K562 (cell line): ENCODE results near the gene CYB5RL. TPM values are rescaled to one million over a fixed set of nuclear protein-coding genes. Genes with fewer than 3 reads are reported as not detected.

ENCODE experiments used
- GTF2F1 ChIP-seq: IDR thresholded peaks from 2 replicates; pipeline ENCODE4 v1.6.1; 2011; ENCODE audit warnings: low read depth, low read length, improper control_type of control experiment
- IFI16 ChIP-seq: fragments of 250-450 bp; sonication (Bioruptor Pico); IDR thresholded peaks from 2 replicates; pipeline ENCODE4 v2.1.2; 2022; ENCODE audit warnings: mild to moderate bottlenecking, inconsistent platforms
- L3MBTL2 ChIP-seq: fragments of 450-650 bp; IDR thresholded peaks from 2 replicates; pipeline ENCODE4 v1.6.1; 2016; ENCODE audit warnings: mild to moderate bottlenecking, moderate library complexity
- MCM2 ChIP-seq: fragments of 450-650 bp; IDR thresholded peaks from 2 replicates; pipeline ENCODE4 v1.6.1; 2017; ENCODE audit warnings: low read depth, mild to moderate bottlenecking
- MTA3 ChIP-seq: fragments of 450-650 bp; formaldehyde crosslinking; IDR thresholded peaks from 2 replicates; pipeline ENCODE4 v1.6.1; 2017; ENCODE audit warnings: mild to moderate bottlenecking, borderline replicate concordance
- MTF1 ChIP-seq: fragments of 250-450 bp; sonication (Bioruptor Pico); IDR thresholded peaks from 2 replicates; pipeline ENCODE4 v1.9.0; 2021; ENCODE audit warnings: moderate library complexity, mild to moderate bottlenecking, inconsistent platforms, borderline replicate concordance
- NCOA4 ChIP-seq: fragments of 450-650 bp; IDR thresholded peaks from 2 replicates; pipeline ENCODE4 v1.6.1; 2018; ENCODE audit warnings: mild to moderate bottlenecking; ENCODE audit not compliant: partially characterized antibody
- TAF9B ChIP-seq: fragments of 450-650 bp; IDR thresholded peaks from 2 replicates; pipeline ENCODE4 v1.6.1; 2018; ENCODE audit warnings: mild to moderate bottlenecking; ENCODE audit not compliant: partially characterized antibody
- TCF7L2 ChIP-seq: fragments of 150-350 bp; IDR thresholded peaks from 2 replicates; pipeline ENCODE4 v1.6.1; 2016; ENCODE audit warnings: low read depth, mild to moderate bottlenecking, low read length, moderate library complexity
- TEAD1 ChIP-seq, 2 experiments: fragments of 450-650 bp in 1 of 2; sonication (generic) in 1 of 2; formaldehyde crosslinking; IDR thresholded peaks; 2 replicates each; pipeline versions ENCODE4 v1.4.0 to v1.8.0; 2020 to 2022; ENCODE audit warnings: mild to moderate bottlenecking in 2 of 2, missing genetic modification reagents in 1 of 2
- TEAD2 ChIP-seq: fragments of 450-650 bp; IDR thresholded peaks from 2 replicates; pipeline ENCODE4 v1.6.1; 2016; ENCODE audit warnings: missing genetic modification characterization, control low read depth, missing compliant biosample characterization
- ZBTB7A ChIP-seq: IDR thresholded peaks from 2 replicates; pipeline ENCODE4 v1.6.1; 2011; ENCODE audit warnings: low read depth, mild to moderate bottlenecking, low read length, moderate library complexity, borderline replicate concordance; ENCODE audit not compliant: control insufficient read depth
- ZNF354B ChIP-seq: fragments of 250-450 bp; sonication (Bioruptor Pico); IDR thresholded peaks from 2 replicates; pipeline ENCODE4 v1.4.0; 2020
- polyA plus RNA-seq, 8 experiments: library from polyadenylated mRNA; depleted of rRNA in 4 of 8; stranded (reverse) in 5 of 8; unstranded in 3 of 8; fragments of >200 nt; fragmentation: Nextera tagmentation in 2 of 8; fragmentation: Illumina TruSeq in 1 of 8; extraction: Ambion mirVana in 2 of 8; extraction: Trizol in 1 of 8; gene quantifications; 2 replicates each; pipeline versions ENCODE4 v1.2.1 to v1.2.3, GENCODE V29; 2011 to 2014; ENCODE audit warnings: inconsistent platforms in 1 of 8, missing spikeins in 1 of 8
- total RNA-seq, 7 experiments: library from RNA; depleted of rRNA in 6 of 7; stranded (reverse); fragments of >200 nt in 6 of 7; fragmentation: Illumina TruSeq in 2 of 7; extraction: Trizol in 2 of 7; gene quantifications; 2 replicates each; pipeline versions ENCODE4 v1.2.1 to v1.2.3, GENCODE V29; 2011 to 2021; ENCODE audit warnings: low replicate concordance in 1 of 7
- TF ChIP-seq, protein P1 (sequence below): sonication (generic); formaldehyde crosslinking; IDR thresholded peaks from 2 replicates; pipeline ENCODE4 v1.8.1; 2023; ENCODE audit warnings: mild to moderate bottlenecking, missing genetic modification reagents
- TF ChIP-seq, protein P2 (sequence below), 2 experiments: fragments of 250-450 bp in 1 of 2; fragments of 450-650 bp in 1 of 2; sonication (Bioruptor Pico) in 1 of 2; IDR thresholded peaks; 2 replicates each; pipeline versions ENCODE4 v1.6.1 to v1.8.0; 2016 to 2021; ENCODE audit warnings: mild to moderate bottlenecking in 2 of 2, moderate library complexity in 2 of 2, missing compliant biosample characterization in 1 of 2, missing genetic modification characterization in 1 of 2
- TF ChIP-seq, protein P3 (sequence below): sonication (generic); formaldehyde crosslinking; IDR thresholded peaks from 2 replicates; pipeline ENCODE4 v1.8.0; 2023; ENCODE audit warnings: mild to moderate bottlenecking, missing genetic modification reagents
- TF ChIP-seq, protein P4 (sequence below): sonication (generic); formaldehyde crosslinking; IDR thresholded peaks from 2 replicates; pipeline ENCODE4 v1.9.0; 2022; ENCODE audit warnings: mild to moderate bottlenecking, missing genetic modification reagents
- TF ChIP-seq, protein P5 (sequence below): fragments of 200-800 bp; sonication (Bioruptor generic); IDR thresholded peaks from 2 replicates; pipeline ENCODE4 v1.6.1; 2017; ENCODE audit warnings: missing genetic modification characterization, missing compliant biosample characterization
- TF ChIP-seq, protein P6 (sequence below): fragments of 450-650 bp; formaldehyde crosslinking; IDR thresholded peaks from 2 replicates; pipeline ENCODE4 v1.4.0; 2022; ENCODE audit warnings: missing genetic modification characterization

Gene CYB5RL
- total and polyA plus RNA-seq, 9 of the 15 experiments (the other 6 are each of a cell fraction or from before 2014, with no cell fraction given), result 7.9 to 18.0 (median 11.2) TPM

DNA sequence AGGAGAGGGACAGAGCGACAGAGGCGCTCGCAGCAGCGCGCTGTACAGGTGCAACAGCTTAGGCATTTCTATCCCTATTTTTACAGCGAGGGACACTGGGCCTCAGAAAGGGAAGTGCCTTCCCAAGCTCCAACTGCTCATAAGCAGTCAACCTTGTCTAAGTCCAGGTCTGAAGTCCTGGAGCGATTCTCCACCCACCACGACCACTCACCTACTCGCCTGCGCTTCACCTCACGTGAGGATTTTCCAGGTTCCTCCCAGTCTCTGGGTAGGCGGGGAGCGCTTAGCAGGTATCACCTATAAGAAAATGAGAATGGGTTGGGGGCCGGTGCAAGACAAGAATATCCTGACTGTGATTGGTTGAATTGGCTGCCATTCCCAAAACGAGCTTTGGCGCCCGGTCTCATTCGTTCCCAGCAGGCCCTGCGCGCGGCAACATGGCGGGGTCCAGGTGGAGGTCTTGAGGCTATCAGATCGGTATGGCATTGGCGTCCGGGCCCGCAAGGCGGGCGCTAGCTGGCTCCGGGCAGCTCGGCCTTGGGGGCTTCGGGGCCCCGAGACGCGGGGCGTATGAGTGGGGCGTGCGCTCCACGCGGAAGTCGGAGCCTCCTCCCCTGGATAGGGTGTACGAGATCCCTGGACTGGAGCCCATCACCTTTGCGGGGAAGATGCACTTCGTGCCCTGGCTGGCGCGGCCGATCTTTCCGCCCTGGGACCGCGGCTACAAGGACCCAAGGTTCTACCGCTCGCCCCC is at the start of gene CYB5RL, which contains the start of gene MRPL37 (continued):
- TF ChIP-seq, protein P1, sequence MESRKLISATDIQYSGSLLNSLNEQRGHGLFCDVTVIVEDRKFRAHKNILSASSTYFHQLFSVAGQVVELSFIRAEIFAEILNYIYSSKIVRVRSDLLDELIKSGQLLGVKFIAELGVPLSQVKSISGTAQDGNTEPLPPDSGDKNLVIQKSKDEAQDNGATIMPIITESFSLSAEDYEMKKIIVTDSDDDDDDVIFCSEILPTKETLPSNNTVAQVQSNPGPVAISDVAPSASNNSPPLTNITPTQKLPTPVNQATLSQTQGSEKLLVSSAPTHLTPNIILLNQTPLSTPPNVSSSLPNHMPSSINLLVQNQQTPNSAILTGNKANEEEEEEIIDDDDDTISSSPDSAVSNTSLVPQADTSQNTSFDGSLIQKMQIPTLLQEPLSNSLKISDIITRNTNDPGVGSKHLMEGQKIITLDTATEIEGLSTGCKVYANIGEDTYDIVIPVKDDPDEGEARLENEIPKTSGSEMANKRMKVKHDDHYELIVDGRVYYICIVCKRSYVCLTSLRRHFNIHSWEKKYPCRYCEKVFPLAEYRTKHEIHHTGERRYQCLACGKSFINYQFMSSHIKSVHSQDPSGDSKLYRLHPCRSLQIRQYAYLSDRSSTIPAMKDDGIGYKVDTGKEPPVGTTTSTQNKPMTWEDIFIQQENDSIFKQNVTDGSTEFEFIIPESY, result no peak
- TF ChIP-seq TEAD2 (tag) (no peak), ZBTB7A (peak; percentile 16; the same call in 1 of the 2 replicates), TCF7L2 (0 out of 2 replicates have a peak, but pooled peaks have one; percentile 22), ZNF354B (no peak), TEAD1 (CRISPR knock-in tag; IDR thresholded peaks at IDR 0.05) (peak in 1 of 2 experiments; percentile 29; a peak in 1 of 4 replicates), GTF2F1 (0 out of 2 replicates have a peak, but pooled peaks have one; percentile 16), MTF1 (CRISPR knock-in tag) (no peak), MTA3 (peak; percentile 54; the same call in 1 of the 2 replicates), L3MBTL2 (peak; percentile 53), IFI16 (CRISPR knock-in tag) (no peak), TAF9B (peak; percentile 84), MCM2 (no peak), NCOA4 (no peak)
- TF ChIP-seq, protein P2, sequence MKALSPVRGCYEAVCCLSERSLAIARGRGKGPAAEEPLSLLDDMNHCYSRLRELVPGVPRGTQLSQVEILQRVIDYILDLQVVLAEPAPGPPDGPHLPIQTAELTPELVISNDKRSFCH (CRISPR knock-in tag; IDR thresholded peaks at IDR 0.05), result no peak
- TF ChIP-seq, protein P2 (tag; IDR thresholded peaks at IDR 0.05), result 0 out of 2 replicates have a peak, but pooled peaks have one; percentile 33
- TF ChIP-seq, protein P3, sequence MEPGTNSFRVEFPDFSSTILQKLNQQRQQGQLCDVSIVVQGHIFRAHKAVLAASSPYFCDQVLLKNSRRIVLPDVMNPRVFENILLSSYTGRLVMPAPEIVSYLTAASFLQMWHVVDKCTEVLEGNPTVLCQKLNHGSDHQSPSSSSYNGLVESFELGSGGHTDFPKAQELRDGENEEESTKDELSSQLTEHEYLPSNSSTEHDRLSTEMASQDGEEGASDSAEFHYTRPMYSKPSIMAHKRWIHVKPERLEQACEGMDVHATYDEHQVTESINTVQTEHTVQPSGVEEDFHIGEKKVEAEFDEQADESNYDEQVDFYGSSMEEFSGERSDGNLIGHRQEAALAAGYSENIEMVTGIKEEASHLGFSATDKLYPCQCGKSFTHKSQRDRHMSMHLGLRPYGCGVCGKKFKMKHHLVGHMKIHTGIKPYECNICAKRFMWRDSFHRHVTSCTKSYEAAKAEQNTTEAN (CRISPR knock-in tag), result no peak
- TF ChIP-seq, protein P4, sequence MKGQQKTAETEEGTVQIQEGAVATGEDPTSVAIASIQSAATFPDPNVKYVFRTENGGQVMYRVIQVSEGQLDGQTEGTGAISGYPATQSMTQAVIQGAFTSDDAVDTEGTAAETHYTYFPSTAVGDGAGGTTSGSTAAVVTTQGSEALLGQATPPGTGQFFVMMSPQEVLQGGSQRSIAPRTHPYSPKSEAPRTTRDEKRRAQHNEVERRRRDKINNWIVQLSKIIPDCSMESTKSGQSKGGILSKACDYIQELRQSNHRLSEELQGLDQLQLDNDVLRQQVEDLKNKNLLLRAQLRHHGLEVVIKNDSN, result peak; percentile 73
- TF ChIP-seq, protein P5, sequence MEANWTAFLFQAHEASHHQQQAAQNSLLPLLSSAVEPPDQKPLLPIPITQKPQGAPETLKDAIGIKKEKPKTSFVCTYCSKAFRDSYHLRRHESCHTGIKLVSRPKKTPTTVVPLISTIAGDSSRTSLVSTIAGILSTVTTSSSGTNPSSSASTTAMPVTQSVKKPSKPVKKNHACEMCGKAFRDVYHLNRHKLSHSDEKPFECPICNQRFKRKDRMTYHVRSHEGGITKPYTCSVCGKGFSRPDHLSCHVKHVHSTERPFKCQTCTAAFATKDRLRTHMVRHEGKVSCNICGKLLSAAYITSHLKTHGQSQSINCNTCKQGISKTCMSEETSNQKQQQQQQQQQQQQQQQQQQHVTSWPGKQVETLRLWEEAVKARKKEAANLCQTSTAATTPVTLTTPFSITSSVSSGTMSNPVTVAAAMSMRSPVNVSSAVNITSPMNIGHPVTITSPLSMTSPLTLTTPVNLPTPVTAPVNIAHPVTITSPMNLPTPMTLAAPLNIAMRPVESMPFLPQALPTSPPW (CRISPR knock-in tag), result peak; percentile 35; the same call in 1 of the 2 replicates
- TF ChIP-seq, protein P6, sequence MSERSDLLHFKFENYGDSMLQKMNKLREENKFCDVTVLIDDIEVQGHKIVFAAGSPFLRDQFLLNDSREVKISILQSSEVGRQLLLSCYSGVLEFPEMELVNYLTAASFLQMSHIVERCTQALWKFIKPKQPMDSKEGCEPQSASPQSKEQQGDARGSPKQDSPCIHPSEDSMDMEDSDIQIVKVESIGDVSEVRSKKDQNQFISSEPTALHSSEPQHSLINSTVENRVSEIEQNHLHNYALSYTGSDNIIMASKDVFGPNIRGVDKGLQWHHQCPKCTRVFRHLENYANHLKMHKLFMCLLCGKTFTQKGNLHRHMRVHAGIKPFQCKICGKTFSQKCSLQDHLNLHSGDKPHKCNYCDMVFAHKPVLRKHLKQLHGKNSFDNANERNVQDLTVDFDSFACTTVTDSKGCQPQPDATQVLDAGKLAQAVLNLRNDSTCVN (CRISPR knock-in tag), result no peak
